GM21528 (cell line): ENCODE results near the gene MAVS.

Experiments used
- ATAC-seq: cut with Tn5 transposase; IDR thresholded peaks from one replicate; pipeline ENCODE4 v1.9.1; 2021; ENCODE audit warnings: mild to moderate bottlenecking, moderate library complexity; ENCODE audit not compliant: unreplicated experiment, low FRiP score

Gene MAVS

GRCh38 chr20:3847429-3847940, 851 bp downstream of the MAVS start:
- ATAC-seq, result no peak

GRCh38 chr20:3848565-3848964, 1.9 kb downstream of the MAVS start:
- ATAC-seq, result no peak

GRCh38 chr20:3854462-3854871, 7.8 kb downstream of the MAVS start:
- no peak for ATAC-seq

- no peak for ATAC-seq
Measured at GRCh38 chr20:3857405-3857804, 10.8 kb downstream of the MAVS start.

- no peak for ATAC-seq
Measured at GRCh38 chr20:3858689-3859088, 12.1 kb downstream of the MAVS start.

- no peak for ATAC-seq
Measured at GRCh38 chr20:3861191-3861590, 14.6 kb downstream of the MAVS start.

GRCh38 chr20:3862333-3862732, 15.7 kb downstream of the MAVS start:
- ATAC-seq, result no peak

GRCh38 chr20:3863317-3863716, 16.7 kb downstream of the MAVS start:
- ATAC-seq, result no peak

- no peak for ATAC-seq
Measured at GRCh38 chr20:3864518-3864917, 17.9 kb downstream of the MAVS start.

- ATAC-seq, result no peak
Measured at GRCh38 chr20:3865152-3865886, 18.7 kb downstream of the MAVS start.

GRCh38 chr20:3865887-3866407, 19.3 kb downstream of the MAVS start:
- no peak for ATAC-seq

GRCh38 chr20:3866464-3866863, 19.8 kb downstream of the MAVS start:
- ATAC-seq, result no peak

- ATAC-seq, result no peak
Measured at GRCh38 chr20:3867802-3868201, 21.2 kb downstream of the MAVS start.

- no peak for ATAC-seq
Measured at GRCh38 chr20:3869839-3870634, 23.4 kb downstream of the MAVS start.

GRCh38 chr20:3871550-3872265, 25.1 kb downstream of the MAVS start:
- ATAC-seq, result no peak

GRCh38 chr20:3873507-3873906, 26.9 kb downstream of the MAVS start:
- ATAC-seq, result no peak

GRCh38 chr20:3874194-3874844, 27.7 kb downstream of the MAVS start:
- no peak for ATAC-seq

- ATAC-seq, result no peak
Measured at GRCh38 chr20:3875378-3875974, 28.8 kb downstream of the MAVS start.

GRCh38 chr20:3876000-3876399, 29.4 kb downstream of the MAVS start:
- ATAC-seq, result no peak

GRCh38 chr20:3876676-3877075, 30.0 kb downstream of the MAVS start:
- ATAC-seq, result no peak
